Endothelial cell of umbilical vein (primary cell): ENCODE measurements around the gene MID1. TPM values are rescaled to one million over a fixed set of nuclear protein-coding genes. Genes with fewer than 3 reads are reported as not detected.

Experiments
- BruUV-seq: library from RNA; stranded (reverse); fragments of 400-500 nt; replicated peaks from 2 replicates; lab custom pipeline; 2021; lab: Mats Ljungman, UMichigan
- CTCF ChIA-PET: fragments of 300-600, 350-600 bp; sonication (Branson Sonifier 250); formaldehyde crosslinking; loops from one replicate; lab custom pipeline; 2021; ENCODE audit warnings: antibody characterized with exemption, inconsistent platforms; lab: Charles Lee
- POLR2A ChIA-PET: fragments of 300-600, 350-600 bp; sonication (Branson Sonifier 250); formaldehyde crosslinking; loops from one replicate; lab custom pipeline; 2021; ENCODE audit warnings: antibody characterized with exemption, inconsistent platforms; lab: Charles Lee
- DNase-seq: peaks from one replicate; pipeline ENCODE4 v3.0.0-alpha.2; 2011; ENCODE audit warnings: low read depth, low spot score
- FAIRE-seq: peaks from 2 replicates; lab custom pipeline; 2011; peaks lifted over from hg19 to GRCh38; lab: Jason Lieb, UNC
- H2AFZ ChIP-seq: 2 replicates; pipeline ENCODE4 v1.6.0; 2012; ENCODE audit warnings: low read depth, low read length, control low read depth, inconsistent platforms
- H3K27ac ChIP-seq: 2 replicates; pipeline ENCODE4 v1.5.1; 2011; ENCODE audit warnings: low read depth, mild to moderate bottlenecking, control low read depth, low read length, moderate library complexity; ENCODE audit not compliant: insufficient read depth
- H3K27me3 ChIP-seq, 2 experiments: 2 replicates each; pipeline versions ENCODE4 v1.6.0 to v1.6.1; 2011; ENCODE audit warnings: low read length in 2 of 2, mixed read lengths in 1 of 2; ENCODE audit not compliant: control insufficient read depth in 2 of 2, insufficient read depth in 2 of 2
- H3K36me3 ChIP-seq, 2 experiments: 2 replicates in 1 of 2; 3 replicates in 1 of 2; pipeline ENCODE4 v1.5.1; 2011; ENCODE audit warnings: low read length in 2 of 2, mild to moderate bottlenecking in 1 of 2, moderate library complexity in 1 of 2; ENCODE audit not compliant: control insufficient read depth in 2 of 2, insufficient read depth in 2 of 2; ENCODE audit errors: extremely low read depth in 1 of 2
- H3K4me1 ChIP-seq: 3 replicates; pipeline ENCODE4 v1.5.1; 2011; ENCODE audit warnings: mild to moderate bottlenecking, low read length; ENCODE audit not compliant: control insufficient read depth, insufficient read depth; ENCODE audit errors: extremely low read depth
- H3K4me2 ChIP-seq: 2 replicates; pipeline ENCODE4 v1.6.1; 2011; ENCODE audit warnings: low read length, control low read depth, mixed read lengths; ENCODE audit not compliant: insufficient read depth
- H3K4me3 ChIP-seq, 3 experiments: fragments of 200-600 bp in 1 of 3; sonication (generic), shearing (Covaris generic) in 1 of 3; replicated peaks in 1 of 3; 2 replicates each; pipeline ENCODE4 v1.5.1; 2011 to 2016; ENCODE audit warnings: control low read depth in 3 of 3, low read length in 3 of 3, mild to moderate bottlenecking in 2 of 3, inconsistent platforms in 1 of 3, low read depth in 1 of 3, moderate library complexity in 1 of 3; ENCODE audit not compliant: insufficient read depth in 1 of 3
- H3K79me2 ChIP-seq: 2 replicates; pipeline ENCODE4 v1.6.0; 2012; ENCODE audit warnings: low read length, inconsistent platforms; ENCODE audit not compliant: control insufficient read depth, insufficient read depth
- H3K9ac ChIP-seq: replicated peaks from 2 replicates; pipeline ENCODE3; 2011; ENCODE audit warnings: low read length, control low read depth; ENCODE audit not compliant: insufficient read depth; ENCODE audit errors: extremely low read depth
- H3K9me1 ChIP-seq: replicated peaks from 3 replicates; pipeline ENCODE4 v1.6.0; 2011; ENCODE audit warnings: mild to moderate bottlenecking, low read length; ENCODE audit not compliant: control insufficient read depth, insufficient read depth; ENCODE audit errors: extremely low read depth
- H3K9me3 ChIP-seq: replicated peaks from 2 replicates; pipeline ENCODE4 v1.5.1; 2012; ENCODE audit warnings: low read length, inconsistent platforms; ENCODE audit not compliant: control insufficient read depth, insufficient read depth
- H4K20me1 ChIP-seq: replicated peaks from 2 replicates; pipeline ENCODE3; 2011; ENCODE audit warnings: mild to moderate bottlenecking, low read length; ENCODE audit not compliant: control insufficient read depth, insufficient read depth; ENCODE audit errors: extremely low read depth
- EZH2 ChIP-seq: IDR thresholded peaks from 2 replicates; pipeline ENCODE4 v1.6.1; 2012; ENCODE audit warnings: borderline replicate concordance, low read depth, mild to moderate bottlenecking, moderate library complexity, low read length, inconsistent platforms; ENCODE audit not compliant: severe bottlenecking
- JUN ChIP-seq: IDR thresholded peaks from 2 replicates; pipeline ENCODE4 v1.6.1; 2011; ENCODE audit warnings: borderline replicate concordance, low read depth; ENCODE audit not compliant: insufficient read length, insufficient read depth
- MAX ChIP-seq: IDR thresholded peaks from 2 replicates; pipeline ENCODE4 v1.6.1; 2011; ENCODE audit not compliant: insufficient read depth, insufficient read length
- POLR2A ChIP-seq: IDR thresholded peaks from 2 replicates; pipeline ENCODE4 v1.6.1; 2012; ENCODE audit warnings: low read depth, mild to moderate bottlenecking, control low read depth, low read length
- POLR2AphosphoS5 ChIP-seq: IDR thresholded peaks from 2 replicates; pipeline ENCODE4 v1.6.1; 2012; ENCODE audit warnings: low read depth, mild to moderate bottlenecking, control low read depth, low read length, moderate library complexity; ENCODE audit not compliant: insufficient read depth
- dilution Hi-C: fragments of 300-500 bp; cut with MboI; formaldehyde crosslinking; loops from one replicate; pipeline ENCODE4 v1.15.0; 2019; ENCODE audit warnings: low sequenced_read_pairs; ENCODE audit not compliant: extremely low pct_ligation_motif_present
- intact Hi-C: fragments of 100-400 bp; cut with micrococcal nuclease; formaldehyde crosslinking; loops from one replicate; pipeline ENCODE4 v1.10.0; 2022
- polyA plus RNA-seq, 4 experiments: library from polyadenylated mRNA; depleted of rRNA in 3 of 4; stranded (reverse) in 3 of 4; unstranded in 1 of 4; fragments of >200 nt; gene quantifications; 2 replicates each; pipeline versions ENCODE4 v1.2.1 to v1.2.3, GENCODE V29; 2011 to 2012; ENCODE audit warnings: missing spikeins in 1 of 4
- total RNA-seq: library from RNA; stranded (reverse); gene quantifications from 2 replicates; pipeline ENCODE4 v1.2.3, GENCODE V29; 2021
- TF ChIP-seq, protein P1 (sequence below), 2 donors: IDR thresholded peaks; 1 replicate in 1 of 2; 2 replicates in 1 of 2; pipeline ENCODE4 v1.5.1; 2011; ENCODE audit warnings: low read length in 2 of 2, mild to moderate bottlenecking in 2 of 2, moderate library complexity in 2 of 2, control low read depth in 1 of 2, inconsistent platforms in 1 of 2, low read depth in 1 of 2; ENCODE audit not compliant: insufficient read depth in 1 of 2; ENCODE audit errors: extremely low read depth in 1 of 2

MID1 gene
- total and polyA plus RNA-seq, 2 donors (not counting 3 experiments of a cell fraction or from before 2014, with no cell fraction given), result 21.3 to 29.8 TPM

- no peaks in the 10 kb centered on the region for H3K9me3 ChIP-seq
- no peak overlapping the region for H3K4me3 ChIP-seq
- BruUV-seq, result no TSS peak
- dilution Hi-C loops (no loop called here), intact Hi-C loops (no loop called here)
- CTCF ChIA-PET, result interaction anchor here (0.8 to 1.3 kb wide), 3 partner anchors 15 to 440 kb away, joined by 3 read pairs; no protein-coding TSS in a partner anchor
- POLR2A ChIA-PET, result no interaction called here
- no peak overlapping the region for H2AFZ ChIP-seq
- H3K27me3 ChIP-seq, result no peaks in the 10 kb centered on the region
- no peaks in the 10 kb centered on the region for H4K20me1 ChIP-seq
- DNase-seq (no peak), FAIRE-seq (no peak)
- peaks cover 10% of the 10 kb centered on the region for H3K4me1 ChIP-seq
- no peak overlapping the region for H3K4me2 ChIP-seq
- H3K79me2 ChIP-seq, result no peaks in the 10 kb centered on the region
- no peak for TF ChIP-seq EZH2
- no peak for TF ChIP-seq MAX
- no peak for TF ChIP-seq JUN
- no peak for TF ChIP-seq POLR2A
- TF ChIP-seq, protein P1, sequence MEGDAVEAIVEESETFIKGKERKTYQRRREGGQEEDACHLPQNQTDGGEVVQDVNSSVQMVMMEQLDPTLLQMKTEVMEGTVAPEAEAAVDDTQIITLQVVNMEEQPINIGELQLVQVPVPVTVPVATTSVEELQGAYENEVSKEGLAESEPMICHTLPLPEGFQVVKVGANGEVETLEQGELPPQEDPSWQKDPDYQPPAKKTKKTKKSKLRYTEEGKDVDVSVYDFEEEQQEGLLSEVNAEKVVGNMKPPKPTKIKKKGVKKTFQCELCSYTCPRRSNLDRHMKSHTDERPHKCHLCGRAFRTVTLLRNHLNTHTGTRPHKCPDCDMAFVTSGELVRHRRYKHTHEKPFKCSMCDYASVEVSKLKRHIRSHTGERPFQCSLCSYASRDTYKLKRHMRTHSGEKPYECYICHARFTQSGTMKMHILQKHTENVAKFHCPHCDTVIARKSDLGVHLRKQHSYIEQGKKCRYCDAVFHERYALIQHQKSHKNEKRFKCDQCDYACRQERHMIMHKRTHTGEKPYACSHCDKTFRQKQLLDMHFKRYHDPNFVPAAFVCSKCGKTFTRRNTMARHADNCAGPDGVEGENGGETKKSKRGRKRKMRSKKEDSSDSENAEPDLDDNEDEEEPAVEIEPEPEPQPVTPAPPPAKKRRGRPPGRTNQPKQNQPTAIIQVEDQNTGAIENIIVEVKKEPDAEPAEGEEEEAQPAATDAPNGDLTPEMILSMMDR (IDR thresholded peaks at IDR 0.05; ENCODE audit: extremely low read depth in 1 of 2, insufficient read depth in 1 of 2, low read depth in 1 of 2, low read length in 2 of 2), result no peak
- no peak for TF ChIP-seq POLR2AphosphoS5
- H3K9ac ChIP-seq, result no peak overlapping the region
- H3K9me1 ChIP-seq, result no peaks in the 10 kb centered on the region
- H3K27ac ChIP-seq, result no peak overlapping the region
- H3K36me3 ChIP-seq, result no peaks in the 10 kb centered on the region
Measured at GRCh38 chrX:10630320-10630719, 9.9 kb upstream of the MID1 start.
